ENCODE measurements around the gene MAP4K3.
"Not testable (repeated sequence)": the region's sequence is repeated elsewhere in the genome, so short reads cannot be mapped to it uniquely, and the experiment has no call there.

The MAP4K3 gene

DNA sequence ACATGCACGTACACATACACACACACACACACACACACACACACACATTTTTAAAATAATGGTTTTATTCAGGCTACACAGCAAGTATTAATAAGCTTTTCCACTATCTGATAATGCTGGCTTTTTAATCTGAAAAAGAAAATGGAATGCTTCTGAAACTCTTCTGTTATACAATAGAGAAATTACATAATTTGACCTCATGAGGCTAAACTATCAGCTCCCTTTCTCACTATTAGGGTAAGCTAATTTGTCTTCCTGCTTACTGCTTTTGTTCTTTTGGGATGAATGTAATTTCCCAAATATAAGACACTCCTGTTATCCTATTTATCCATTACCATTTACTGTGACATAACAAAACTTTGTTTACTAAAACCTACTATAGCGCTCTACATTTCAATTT lies 41.8 kb downstream of the MAP4K3 start:
- POLR2A ChIA-PET: no interaction called here
- TF ChIP-seq, protein P1, sequence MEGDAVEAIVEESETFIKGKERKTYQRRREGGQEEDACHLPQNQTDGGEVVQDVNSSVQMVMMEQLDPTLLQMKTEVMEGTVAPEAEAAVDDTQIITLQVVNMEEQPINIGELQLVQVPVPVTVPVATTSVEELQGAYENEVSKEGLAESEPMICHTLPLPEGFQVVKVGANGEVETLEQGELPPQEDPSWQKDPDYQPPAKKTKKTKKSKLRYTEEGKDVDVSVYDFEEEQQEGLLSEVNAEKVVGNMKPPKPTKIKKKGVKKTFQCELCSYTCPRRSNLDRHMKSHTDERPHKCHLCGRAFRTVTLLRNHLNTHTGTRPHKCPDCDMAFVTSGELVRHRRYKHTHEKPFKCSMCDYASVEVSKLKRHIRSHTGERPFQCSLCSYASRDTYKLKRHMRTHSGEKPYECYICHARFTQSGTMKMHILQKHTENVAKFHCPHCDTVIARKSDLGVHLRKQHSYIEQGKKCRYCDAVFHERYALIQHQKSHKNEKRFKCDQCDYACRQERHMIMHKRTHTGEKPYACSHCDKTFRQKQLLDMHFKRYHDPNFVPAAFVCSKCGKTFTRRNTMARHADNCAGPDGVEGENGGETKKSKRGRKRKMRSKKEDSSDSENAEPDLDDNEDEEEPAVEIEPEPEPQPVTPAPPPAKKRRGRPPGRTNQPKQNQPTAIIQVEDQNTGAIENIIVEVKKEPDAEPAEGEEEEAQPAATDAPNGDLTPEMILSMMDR (IDR thresholded peaks at IDR 0.05; ENCODE audit: insufficient read depth, low read length, missing control alignments): no peak
- H3K4me3 ChIP-seq (ENCODE audit: low read depth, low read length): no peak overlapping the region
- no peak for DNase-seq (ENCODE audit: low read depth, low spot score)
- CTCF ChIA-PET: interaction anchor here (1.5 to 2.3 kb wide), 3 partner anchors 11 to 18 kb away, joined by 4 to 14 read pairs (median 4); no protein-coding TSS in a partner anchor

DNA sequence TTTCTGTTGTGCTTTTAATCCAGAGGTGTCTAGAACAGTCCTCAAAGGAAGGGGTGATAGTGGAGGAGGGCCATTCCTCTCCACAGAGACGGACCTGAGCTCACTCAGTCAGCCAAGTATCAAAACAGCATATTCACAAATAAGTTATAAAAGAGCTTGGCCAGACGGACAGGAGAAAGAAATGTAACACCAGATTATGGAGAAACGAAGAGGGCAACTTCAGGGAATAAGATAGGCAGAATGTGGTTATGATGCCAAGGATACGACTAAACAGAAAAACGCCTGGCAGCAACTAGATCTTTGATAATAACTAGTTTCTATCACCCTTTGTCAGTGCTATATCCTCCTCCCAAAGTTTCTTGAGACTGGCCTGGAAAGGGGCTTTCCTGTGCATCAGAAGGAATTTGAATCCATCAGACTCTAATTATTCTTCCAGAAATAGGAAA lies 42.5 kb downstream of the MAP4K3 start:
- no peak overlapping the region for H3K4me3 ChIP-seq (ENCODE audit: low read depth, low read length)
- TF ChIP-seq, protein P1 (IDR thresholded peaks at IDR 0.05; ENCODE audit: insufficient read depth, low read length, missing control alignments): no peak
- POLR2A ChIA-PET: interaction anchor here (0.6 kb wide), 1 partner anchor 361 kb away, joined by 3 read pairs; no protein-coding TSS in a partner anchor
- DNase-seq (ENCODE audit: low read depth, low spot score): no peak
- CTCF ChIA-PET: interaction anchor here (1.1 to 2.3 kb wide), 5 partner anchors 9 to 35 kb away, joined by 3 to 14 read pairs (median 4); no protein-coding TSS in a partner anchor

DNA sequence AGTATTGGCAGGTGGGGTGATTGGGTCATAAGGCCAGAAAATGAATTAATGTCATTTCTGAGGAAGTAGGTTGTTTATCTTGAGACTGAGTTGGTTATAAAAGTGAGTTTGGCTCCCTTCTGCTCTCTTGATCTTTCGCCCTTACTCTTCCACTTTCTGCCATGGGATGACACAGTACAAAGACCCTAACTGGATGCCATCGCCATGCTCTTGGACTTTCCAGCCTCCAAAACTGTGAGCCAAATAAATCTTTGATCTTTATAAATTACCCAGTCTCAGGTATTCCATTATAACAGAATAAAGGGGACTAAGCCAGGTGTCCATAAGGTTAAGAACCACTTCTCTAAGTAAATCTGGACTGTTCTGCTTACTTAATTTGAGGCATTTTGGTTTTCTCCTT lies 44.4 kb downstream of the MAP4K3 start:
- ChIA-PET CTCF (interaction anchor here (1.2 to 2.2 kb wide), 3 partner anchors 9 to 304 kb away, joined by 5 to 7 read pairs (median 5); no protein-coding TSS in a partner anchor), POLR2A (no interaction called here)
- TF ChIP-seq, protein P1 (IDR thresholded peaks at IDR 0.05; ENCODE audit: insufficient read depth, low read length, missing control alignments): no peak
- H3K4me3 ChIP-seq (ENCODE audit: low read depth, low read length): no peak overlapping the region
- no peak for DNase-seq (ENCODE audit: low read depth, low spot score)

- DNase-seq (ENCODE audit: low read depth, low spot score): no peak
- TF ChIP-seq, protein P1 (IDR thresholded peaks at IDR 0.05; ENCODE audit: insufficient read depth, low read length, missing control alignments): no peak
- POLR2A ChIA-PET: no interaction called here
- no peak overlapping the region for H3K4me3 ChIP-seq (ENCODE audit: low read depth, low read length)
- CTCF ChIA-PET: no interaction called here
These were observed 46.9 kb downstream of the MAP4K3 start for GRCh38 chr2:39390216-39390615.

DNA sequence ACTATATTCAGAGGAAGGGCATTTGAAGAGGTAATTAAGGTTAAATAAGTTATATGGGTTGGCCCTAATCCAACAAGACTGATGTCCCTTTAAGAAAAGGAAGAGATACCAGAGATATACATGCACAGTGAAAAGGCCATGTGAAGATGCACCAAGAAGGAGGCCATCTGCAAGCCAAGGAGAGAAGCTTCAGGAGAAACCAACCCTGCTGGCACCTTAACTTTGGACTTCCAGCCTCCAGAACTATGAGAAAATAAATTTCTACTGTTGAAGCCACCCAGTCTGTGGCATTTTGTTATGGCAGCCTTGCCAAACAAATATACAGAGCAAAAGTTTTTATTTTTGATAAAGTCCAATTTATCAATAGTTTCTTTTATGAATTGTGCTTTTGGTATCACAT lies 51.0 kb downstream of the MAP4K3 start:
- H3K4me3 ChIP-seq (ENCODE audit: low read depth, low read length): no peak overlapping the region
- ChIA-PET POLR2A (no interaction called here), CTCF (no interaction called here)
- no peak for DNase-seq (ENCODE audit: low read depth, low spot score)
- TF ChIP-seq, protein P1 (IDR thresholded peaks at IDR 0.05; ENCODE audit: insufficient read depth, low read length, missing control alignments): no peak

GRCh38 chr2:39385172-39385571 lies 51.9 kb downstream of the MAP4K3 start:
- ChIA-PET POLR2A (no interaction called here), CTCF (interaction anchor here (1.4 kb wide), 1 partner anchor 9 kb away, joined by 3 read pairs; no protein-coding TSS in a partner anchor)

GRCh38 chr2:39384071-39384470 lies 53.0 kb downstream of the MAP4K3 start:
- CTCF ChIA-PET: interaction anchor here (1.1 to 1.3 kb wide), 2 partner anchors 8 to 313 kb away, joined by 5 to 9 read pairs; no protein-coding TSS in a partner anchor
- POLR2A ChIA-PET; DNase-seq (ENCODE audit: low read depth, low spot score); H3K4me3 ChIP-seq (ENCODE audit: low read depth, low read length): not testable (repeated sequence)

More at GRCh38 chr2:39385172-39385571, 51.9 kb downstream of the MAP4K3 start:
- no peak overlapping the region for H3K4me3 ChIP-seq (ENCODE audit: low read depth, low read length)
- TF ChIP-seq, protein P1 (IDR thresholded peaks at IDR 0.05; ENCODE audit: insufficient read depth, low read length, missing control alignments): no peak
- no peak for DNase-seq (ENCODE audit: low read depth, low spot score)
